HG02642 (cell line): ENCODE measurements around the gene TNFRSF13B.

ENCODE experiments used
- ATAC-seq: cut with Tn5 transposase; IDR thresholded peaks from one replicate; pipeline ENCODE4 v1.9.1; 2021; ENCODE audit warnings: mild to moderate bottlenecking; ENCODE audit not compliant: unreplicated experiment, poor library complexity

Gene TNFRSF13B

GRCh38 chr17:16940116-16940881 is 31.6 kb downstream of the TNFRSF13B start:
- ATAC-seq = no peak

GRCh38 chr17:16939606-16940115 is 32.3 kb downstream of the TNFRSF13B start:
- ATAC-seq = no peak

GRCh38 chr17:16939208-16939576 is 32.7 kb downstream of the TNFRSF13B start:
- no peak for ATAC-seq

- ATAC-seq = no peak
These were observed 33.3 kb downstream of the TNFRSF13B start for GRCh38 chr17:16938496-16939207.

GRCh38 chr17:16938031-16938430 is 33.9 kb downstream of the TNFRSF13B start:
- ATAC-seq = no peak

GRCh38 chr17:16937431-16937830 is 34.5 kb downstream of the TNFRSF13B start:
- no peak for ATAC-seq

GRCh38 chr17:16936536-16937310 is 35.2 kb downstream of the TNFRSF13B start:
- no peak for ATAC-seq

GRCh38 chr17:16935786-16936185 is 36.1 kb downstream of the TNFRSF13B start:
- no peak for ATAC-seq

GRCh38 chr17:16935241-16935663 is 36.7 kb downstream of the TNFRSF13B start:
- no peak for ATAC-seq

GRCh38 chr17:16934836-16935235 is 37.1 kb downstream of the TNFRSF13B start:
- no peak for ATAC-seq

- no peak for ATAC-seq
These were observed 37.7 kb downstream of the TNFRSF13B start for GRCh38 chr17:16934133-16934795.

GRCh38 chr17:16933317-16934132 is 38.4 kb downstream of the TNFRSF13B start:
- ATAC-seq = no peak

GRCh38 chr17:16932611-16933010 is 39.3 kb downstream of the TNFRSF13B start:
- no peak for ATAC-seq

- ATAC-seq = no peak
These were observed 39.8 kb downstream of the TNFRSF13B start for GRCh38 chr17:16932156-16932555.

- ATAC-seq = no peak
These were observed 40.4 kb downstream of the TNFRSF13B start for GRCh38 chr17:16931318-16932060.

- ATAC-seq = no peak
These were observed 41.2 kb downstream of the TNFRSF13B start for GRCh38 chr17:16930571-16931317.

GRCh38 chr17:16929757-16930520 is 42.0 kb downstream of the TNFRSF13B start:
- ATAC-seq = no peak
